Activated CD4-positive, alpha-beta T cell treated with anti-CD3 and anti-CD28 coated beads for 4 hours (primary cell): Measurements from ENCODE around the gene TAX1BP1.
A peak's percentile ranks its signal among the peaks of the same experiment; 100 is the strongest.
"Not testable (repeated sequence)": the region's sequence is repeated elsewhere in the genome, so short reads cannot be mapped to it uniquely, and the experiment has no call there.

Source experiments
- DNase-seq, 2 donors: peaks; one replicate each; pipeline ENCODE4 v3.0.0-alpha.2; 2020

The TAX1BP1 gene

GRCh38 chr7:27739301-27739908 is 557 bp upstream of the TAX1BP1 start:
- no peak for DNase-seq

DNA sequence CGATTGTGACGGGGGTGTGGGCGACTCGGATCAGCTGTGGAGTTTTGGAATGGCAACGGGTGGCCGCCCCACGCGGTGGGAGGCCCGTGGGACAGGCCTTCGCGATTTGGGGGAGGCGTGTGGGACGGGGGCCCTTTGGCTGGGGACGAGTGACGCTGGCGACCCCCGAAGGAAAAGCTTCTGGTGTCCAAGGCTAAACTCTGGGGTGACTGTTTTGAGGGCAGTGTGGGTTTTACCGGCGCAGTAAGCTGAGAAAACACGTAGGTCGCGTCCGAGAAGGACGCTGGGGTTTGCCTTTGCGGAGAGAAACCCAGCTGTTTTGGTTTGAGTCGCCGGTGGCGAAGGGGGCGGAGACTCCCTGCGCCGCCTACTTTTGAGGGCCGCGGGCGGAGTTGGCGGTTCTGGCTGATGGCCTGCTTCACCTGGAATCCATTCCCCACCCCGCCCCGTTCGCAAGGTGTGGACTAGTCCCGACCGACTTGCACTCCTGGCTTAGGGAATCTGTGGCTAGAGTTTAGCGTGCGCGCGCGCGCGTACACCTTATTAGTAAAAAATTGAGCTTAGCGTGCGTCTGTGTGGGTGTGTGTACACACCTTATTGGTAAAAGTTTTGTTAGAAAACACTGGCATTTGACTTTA is 606 bp downstream of the TAX1BP1 start:
- DNase-seq = peak; percentile 78 to 79

DNA sequence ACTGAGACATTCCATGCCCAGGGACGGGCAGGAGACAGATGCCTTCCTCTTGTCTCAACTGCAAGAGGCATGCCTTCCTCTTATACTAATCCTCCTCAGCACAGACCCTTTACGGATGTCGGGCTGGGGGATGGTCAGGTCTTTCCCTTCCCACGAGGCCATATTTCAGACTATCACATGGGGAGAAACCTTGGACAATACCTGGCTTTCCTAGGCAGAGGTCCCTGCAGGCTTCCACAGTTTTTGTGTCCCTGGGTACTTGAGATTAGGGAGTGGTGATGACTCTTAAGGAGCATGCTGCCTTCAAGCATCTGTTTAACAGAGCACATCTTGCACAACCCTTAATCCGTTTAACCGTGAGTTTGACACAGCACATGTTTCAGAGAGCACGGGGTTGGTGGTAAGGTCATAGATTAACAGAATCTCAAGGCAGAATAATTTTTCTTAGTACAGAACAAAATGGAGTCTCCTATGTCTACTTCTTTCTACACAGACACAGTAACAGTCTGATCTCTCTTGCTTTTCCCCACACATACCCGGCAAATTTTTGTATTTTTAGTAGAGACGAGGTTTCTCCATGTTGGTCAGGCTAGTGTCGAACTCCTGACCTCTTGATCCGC is 2.2 kb downstream of the TAX1BP1 start:
- DNase-seq = not testable (repeated sequence)

GRCh38 chr7:27745064-27745583 is 5.2 kb downstream of the TAX1BP1 start:
- no peak for DNase-seq

- no peak for DNase-seq
Observed at GRCh38 chr7:27746486-27746885, 6.5 kb downstream of the TAX1BP1 start.

DNA sequence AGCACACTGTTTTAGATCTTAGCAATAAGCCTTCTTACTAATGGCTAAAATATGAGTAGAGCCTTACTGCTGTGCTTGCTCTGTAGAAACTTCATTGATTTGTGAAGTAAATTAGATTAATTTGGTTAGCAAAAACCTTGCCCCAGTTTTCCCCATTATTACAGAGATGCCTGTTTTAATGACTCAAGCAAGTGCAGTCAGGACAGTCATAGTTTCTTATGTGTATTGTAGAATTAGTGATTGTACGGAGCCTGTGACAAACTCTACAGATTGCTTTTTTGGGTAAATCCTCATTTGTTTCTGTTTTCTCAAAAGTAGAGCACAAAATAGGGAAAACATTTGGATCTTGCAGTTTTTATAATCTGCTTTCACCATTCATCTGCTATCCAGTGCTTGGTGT is 7.0 kb downstream of the TAX1BP1 start:
- no peak for DNase-seq

DNA sequence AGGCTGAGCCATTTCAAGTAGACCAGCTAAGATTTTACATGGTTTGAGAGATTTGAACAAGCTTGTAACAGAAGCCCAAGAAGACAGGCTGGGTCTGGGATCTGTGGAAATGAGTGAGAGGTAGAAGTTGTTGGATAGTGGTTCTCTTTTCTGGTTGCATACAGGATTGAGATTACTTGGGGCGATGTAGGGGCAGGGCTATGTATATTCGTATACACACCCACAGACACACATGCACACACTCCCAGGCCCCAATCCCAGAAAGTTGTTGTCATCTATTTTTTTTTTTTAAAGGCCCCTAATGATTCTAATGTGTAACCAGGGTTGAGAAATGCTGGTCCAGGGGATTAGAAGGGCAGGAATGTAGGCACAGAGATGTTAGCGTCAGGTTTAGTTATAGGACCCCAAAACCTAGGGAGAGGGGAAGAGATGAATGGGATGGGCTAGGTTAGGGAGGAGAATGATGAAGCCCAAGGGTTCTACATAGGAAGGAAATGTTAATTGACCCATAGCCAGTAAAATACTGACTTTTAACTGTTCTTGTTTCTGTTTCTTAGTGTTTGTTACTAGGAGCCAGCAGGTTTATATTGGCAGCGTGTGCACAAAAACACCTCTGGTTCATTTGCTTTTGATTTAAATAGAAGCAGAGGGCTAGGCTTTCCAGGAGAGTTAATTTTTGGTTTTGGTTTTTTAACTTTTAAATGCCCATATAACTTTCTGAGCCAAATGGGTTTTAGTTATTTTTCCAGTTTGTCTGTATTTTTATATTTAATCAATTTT is 7.8 kb downstream of the TAX1BP1 start:
- DNase-seq = no peak

- DNase-seq = no peak
Observed at GRCh38 chr7:27750316-27750715, 10.4 kb downstream of the TAX1BP1 start.

DNA sequence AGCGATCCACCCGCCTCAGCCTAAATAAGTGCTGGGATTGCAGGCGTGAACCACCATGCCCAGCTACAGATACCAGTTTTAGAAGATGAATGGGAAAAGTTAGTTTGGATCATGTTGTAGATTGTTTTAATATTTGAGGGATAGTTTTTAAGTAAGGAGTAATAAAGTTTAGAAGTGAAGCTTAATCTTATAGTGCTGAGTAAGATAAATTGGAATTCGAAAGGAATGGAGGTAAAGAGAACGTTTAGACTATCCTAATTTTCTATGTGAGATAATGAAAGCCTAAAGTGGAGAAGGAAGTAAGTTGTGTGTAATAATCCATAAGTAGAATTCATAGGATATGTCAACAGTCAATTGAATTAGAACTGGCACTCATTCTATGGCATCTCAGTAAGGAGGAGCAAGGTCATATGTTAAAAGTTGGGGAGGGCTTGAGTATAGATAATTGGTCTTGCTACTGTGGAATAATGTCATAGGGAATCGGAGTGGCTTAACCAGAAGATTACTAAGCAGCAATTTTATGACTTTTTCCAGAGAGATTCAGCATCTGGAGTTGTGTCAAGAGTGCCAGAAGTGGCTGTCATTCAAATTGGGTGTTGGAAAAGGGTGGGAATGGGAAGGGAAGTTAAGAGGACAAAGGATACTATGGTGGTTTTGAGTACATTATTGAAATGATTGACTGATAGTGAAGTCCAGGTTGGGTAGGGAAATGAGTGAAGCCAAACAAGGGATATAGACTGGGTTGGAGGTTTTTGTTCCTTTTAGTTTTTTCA is 12.1 kb downstream of the TAX1BP1 start:
- no peak for DNase-seq

DNA sequence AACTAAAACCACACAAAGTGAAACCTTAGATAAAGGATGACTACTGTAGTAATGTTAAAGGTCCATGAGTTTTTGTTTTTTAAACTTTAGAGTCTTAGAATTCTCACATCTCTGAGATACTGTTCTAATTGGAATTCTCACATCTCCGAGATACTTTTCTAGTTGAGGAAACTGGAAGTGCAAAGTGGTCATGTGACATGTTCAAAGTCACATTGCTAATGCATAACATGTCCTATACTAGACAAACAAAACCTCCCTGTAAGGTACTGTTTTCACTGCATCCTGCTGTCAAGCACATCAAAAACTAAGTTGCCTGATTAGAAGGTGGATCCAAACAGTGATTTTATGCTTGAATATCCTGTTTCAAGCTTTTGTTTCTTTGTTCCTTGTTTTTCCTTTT is 13.9 kb downstream of the TAX1BP1 start:
- DNase-seq = no peak

GRCh38 chr7:27756298-27756697 is 16.3 kb downstream of the TAX1BP1 start:
- no peak for DNase-seq

DNA sequence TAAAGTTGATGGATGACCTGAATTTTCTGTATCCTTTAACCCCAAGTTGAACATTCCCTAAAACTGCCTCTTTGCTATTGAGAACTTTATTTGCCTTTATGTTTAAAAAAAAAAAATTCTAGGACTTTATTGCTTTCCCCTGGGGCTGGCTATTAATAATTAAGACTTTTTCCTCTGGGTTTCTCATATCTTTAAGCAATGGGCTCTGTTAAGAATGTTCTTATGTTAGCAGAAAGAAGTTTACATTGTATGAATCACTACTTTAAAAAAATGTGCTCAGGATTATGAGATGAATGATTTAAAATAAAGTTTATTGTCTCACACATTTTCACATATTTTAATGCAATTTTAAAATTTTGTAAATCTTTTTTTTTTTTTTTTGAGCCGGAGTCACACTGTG is 19.5 kb downstream of the TAX1BP1 start:
- DNase-seq = no peak

DNA sequence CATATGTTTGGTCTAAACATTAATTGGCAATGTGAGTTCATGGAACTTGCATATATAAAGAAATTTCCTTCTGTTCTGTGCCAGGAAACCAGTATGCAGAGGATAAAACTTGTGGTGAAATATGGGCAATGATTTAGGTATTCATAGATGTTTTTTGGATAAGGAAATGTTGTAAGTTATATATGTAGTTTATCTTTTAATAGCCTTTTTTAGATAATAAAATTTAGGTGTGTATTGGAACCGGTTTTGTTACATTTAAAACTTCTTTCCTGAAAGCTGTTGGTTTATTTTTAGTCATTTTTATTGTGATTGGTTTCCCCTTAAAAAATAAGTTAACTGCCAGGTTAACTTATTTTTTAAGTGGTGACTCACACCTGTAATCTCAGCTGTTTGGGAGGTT is 22.1 kb downstream of the TAX1BP1 start:
- DNase-seq = no peak

- no peak for DNase-seq
Observed at GRCh38 chr7:27763983-27764508, 24.1 kb downstream of the TAX1BP1 start.

- no peak for DNase-seq
Observed at GRCh38 chr7:27765841-27766240, 25.9 kb downstream of the TAX1BP1 start.

DNA sequence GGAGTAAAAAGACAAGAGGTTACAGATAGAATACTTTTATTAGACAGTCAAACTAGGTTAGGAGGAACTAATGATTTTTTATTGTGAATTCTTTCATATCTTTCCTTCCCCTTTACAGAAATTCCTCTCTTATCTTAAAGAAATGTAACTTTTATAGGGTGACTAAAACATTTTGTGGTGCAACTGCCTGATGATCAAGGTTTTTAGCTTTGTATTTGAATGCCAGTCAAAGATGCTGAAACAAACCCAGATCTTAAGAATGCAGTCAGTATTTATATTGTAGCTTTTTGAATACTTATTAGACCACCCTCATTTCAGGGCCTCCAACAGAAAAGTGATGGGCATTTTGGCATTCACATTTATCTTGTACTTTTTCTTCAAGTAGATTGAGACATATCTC is 27.4 kb downstream of the TAX1BP1 start:
- DNase-seq = no peak

- DNase-seq = no peak
Observed at GRCh38 chr7:27771111-27771510, 31.1 kb downstream of the TAX1BP1 start.

DNA sequence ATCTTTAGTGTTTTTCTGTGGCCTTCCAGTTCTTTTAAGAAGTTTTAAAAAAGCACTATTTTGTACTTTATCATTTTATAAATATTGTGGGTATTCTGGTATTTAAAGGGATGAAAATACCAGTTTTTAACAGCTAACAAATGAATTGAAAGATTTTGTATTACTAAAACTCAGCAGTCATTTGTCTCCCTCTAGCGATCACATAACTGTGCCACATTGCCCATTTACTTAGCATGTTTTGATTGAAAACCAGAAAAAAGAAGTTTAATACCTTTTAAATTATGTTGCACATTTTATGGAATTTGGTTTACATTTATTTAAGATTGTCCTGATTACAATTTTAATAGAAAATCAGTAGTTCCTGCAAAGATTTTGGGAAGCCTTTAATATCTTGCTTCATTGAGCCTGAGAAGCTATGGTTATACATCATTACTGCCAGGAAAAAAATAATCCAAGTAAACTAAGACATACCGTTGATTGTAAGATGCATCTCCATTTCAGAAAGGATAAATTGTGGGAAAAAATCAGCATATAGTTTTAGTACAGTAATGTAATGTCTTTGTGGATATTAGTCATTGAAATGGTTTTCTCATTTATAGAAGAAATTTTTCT is 34.9 kb downstream of the TAX1BP1 start:
- no peak for DNase-seq

- DNase-seq = no peak
Observed at GRCh38 chr7:27775782-27776181, 35.8 kb downstream of the TAX1BP1 start.

- DNase-seq = no peak
Observed at GRCh38 chr7:27777662-27778061, 37.7 kb downstream of the TAX1BP1 start.

DNA sequence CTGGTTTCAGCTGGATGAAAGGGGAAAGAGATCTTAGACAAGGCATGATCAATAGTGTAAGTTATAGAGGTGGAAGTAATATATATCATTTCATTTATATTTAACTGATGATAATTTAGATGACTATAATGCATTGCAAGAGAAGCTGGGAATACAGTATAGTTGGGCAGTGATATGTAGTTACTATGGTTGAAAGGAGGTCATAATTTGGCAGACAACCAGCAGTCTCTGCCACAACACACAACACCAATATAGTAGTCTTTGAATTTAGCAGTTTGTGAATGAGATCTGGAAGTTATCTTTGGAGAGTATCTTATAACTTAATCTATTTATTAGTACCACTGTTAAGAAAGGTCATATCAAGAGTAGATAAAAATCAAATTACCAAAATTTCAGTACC is 39.9 kb downstream of the TAX1BP1 start:
- DNase-seq = no peak

GRCh38 chr7:27781188-27781587 is 41.2 kb downstream of the TAX1BP1 start:
- DNase-seq = no peak
